CD4-positive, CD25-positive, alpha-beta regulatory T cell (primary cell): ENCODE data around the gene IMMP2L. TPM values are rescaled to one million over a fixed set of nuclear protein-coding genes. Genes with fewer than 3 reads are reported as not detected.
A peak's percentile ranks its signal among the peaks of the same experiment; 100 is the strongest.

Experiments
- ATAC-seq, 2 donors: fragments of 150-1000 bp; cut with Tn5 transposase; one replicate each; pipeline ENCODE4 v1.10.0; 2021; ENCODE audit warnings: low read depth in 2 of 2, moderate number of reproducible peaks in 2 of 2, moderate library complexity in 1 of 2
- DNase-seq, 3 donors: peaks; one replicate each; pipeline versions ENCODE4 v3.0.0 to v3.0.0-alpha.2; 2012 to 2022; ENCODE audit warnings: mixed read lengths in 1 of 3
- H3K27ac ChIP-seq: one replicate; pipeline ENCODE4 v1.7.0; 2013; ENCODE audit warnings: mild to moderate bottlenecking, low read length; ENCODE audit not compliant: insufficient read depth, poor library complexity, severe bottlenecking
- H3K27me3 ChIP-seq: one replicate; pipeline ENCODE4 v1.7.0; 2013; ENCODE audit warnings: low read length; ENCODE audit not compliant: control insufficient read depth, insufficient read depth
- H3K36me3 ChIP-seq: one replicate; pipeline ENCODE4 v1.7.0; 2013; ENCODE audit warnings: mild to moderate bottlenecking, low read length, moderate library complexity; ENCODE audit not compliant: control insufficient read depth, insufficient read depth
- H3K4me1 ChIP-seq: 2 replicates; pipeline ENCODE4 v1.7.0; 2013; ENCODE audit warnings: mild to moderate bottlenecking, low read length; ENCODE audit not compliant: insufficient read depth, control insufficient read depth, poor library complexity, severe bottlenecking
- H3K4me3 ChIP-seq: one replicate; pipeline ENCODE4 v1.7.0; 2013; ENCODE audit warnings: low read depth, mild to moderate bottlenecking, low read length, moderate library complexity
- H3K9me3 ChIP-seq, 2 experiments: 1 replicate in 1 of 2; 2 replicates in 1 of 2; pipeline ENCODE4 v1.7.0; 2013; ENCODE audit warnings: low read length in 2 of 2, mild to moderate bottlenecking in 1 of 2, moderate library complexity in 1 of 2; ENCODE audit not compliant: control insufficient read depth in 2 of 2
- H3K27ac Mint-ChIP-seq, 3 donors: one replicate each; pipeline ENCODE4 v1.8.0; 2020 to 2022; ENCODE audit warnings: mild to moderate bottlenecking in 3 of 3, mixed read lengths in 3 of 3, moderate library complexity in 2 of 3
- H3K27me3 Mint-ChIP-seq: one replicate; pipeline ENCODE4 v1.8.0; 2022; ENCODE audit warnings: mild to moderate bottlenecking, mixed read lengths
- H3K36me3 Mint-ChIP-seq: one replicate; pipeline ENCODE4 v1.8.0; 2020; ENCODE audit warnings: mixed read lengths
- H3K4me1 Mint-ChIP-seq, 4 donors: one replicate each; pipeline ENCODE4 v1.8.0; 2020 to 2022; ENCODE audit warnings: mixed read lengths in 4 of 4, mild to moderate bottlenecking in 1 of 4
- H3K4me3 Mint-ChIP-seq, 4 donors: one replicate each; pipeline ENCODE4 v1.8.0; 2020 to 2022; ENCODE audit warnings: mild to moderate bottlenecking in 4 of 4, mixed read lengths in 4 of 4, moderate library complexity in 3 of 4
- H3K9me3 Mint-ChIP-seq, 7 donors: one replicate each; pipeline ENCODE4 v1.8.0; 2020 to 2022; ENCODE audit warnings: mixed read lengths in 7 of 7, mild to moderate bottlenecking in 3 of 7, moderate library complexity in 2 of 7
- polyA plus RNA-seq, 4 donors: library from polyadenylated mRNA; unstranded; fragments of 300-500 nt; fragmentation: Illumina TruSeq; gene quantifications; one replicate each; pipeline ENCODE4 v1.2.3, GENCODE V29; 2021
- total RNA-seq: library from RNA; stranded (reverse); gene quantifications from one replicate; pipeline ENCODE4 v1.2.3, GENCODE V29; 2022

The IMMP2L gene
- total and polyA plus RNA-seq, 5 donors from 2014 or later: 8.9 to 23.8 (median 17.1) TPM

GRCh38 chr7:111571720-111572119, 9.4 kb upstream of the IMMP2L start:
- Mint-ChIP-seq H3K9me3 (peaks cover 0 to 21% (median 10%) of the 10 kb centered on the region in 7 donors), H3K4me3 (no peak overlapping the region), H3K27me3 (peaks cover 29% of the 10 kb centered on the region), H3K36me3 (no peaks in the 10 kb centered on the region), H3K4me1 (no peaks in the 10 kb centered on the region), H3K27ac (no peak overlapping the region)
- Histone ChIP-seq H3K4me1 (no peaks in the 10 kb centered on the region), H3K27ac (no peak overlapping the region), H3K4me3 (no peak overlapping the region), H3K27me3 (peaks cover 9% of the 10 kb centered on the region), H3K9me3 (peaks cover 6 to 10% of the 10 kb centered on the region in 2 experiments), H3K36me3 (no peaks in the 10 kb centered on the region)
- no peak for ATAC-seq
- DNase-seq: no peak

GRCh38 chr7:111568870-111569462, 6.7 kb upstream of the IMMP2L start:
- Histone ChIP-seq H3K27me3 (peaks cover 13% of the 10 kb centered on the region), H3K4me3 (no peak overlapping the region), H3K36me3 (no peaks in the 10 kb centered on the region), H3K4me1 (no peaks in the 10 kb centered on the region), H3K9me3 (peaks cover 6 to 10% of the 10 kb centered on the region in 2 experiments), H3K27ac (no peak overlapping the region)
- peaks cover 27% of the 10 kb centered on the region for H3K27me3 Mint-ChIP-seq
- DNase-seq (no peak), ATAC-seq (no peak)
- peaks cover 0 to 18% (median 7%) of the 10 kb centered on the region in 7 donors for H3K9me3 Mint-ChIP-seq
- no peak overlapping the region for H3K4me3 Mint-ChIP-seq
- H3K4me1 Mint-ChIP-seq: no peaks in the 10 kb centered on the region
- no peak overlapping the region for H3K27ac Mint-ChIP-seq
- H3K36me3 Mint-ChIP-seq: no peaks in the 10 kb centered on the region

DNA sequence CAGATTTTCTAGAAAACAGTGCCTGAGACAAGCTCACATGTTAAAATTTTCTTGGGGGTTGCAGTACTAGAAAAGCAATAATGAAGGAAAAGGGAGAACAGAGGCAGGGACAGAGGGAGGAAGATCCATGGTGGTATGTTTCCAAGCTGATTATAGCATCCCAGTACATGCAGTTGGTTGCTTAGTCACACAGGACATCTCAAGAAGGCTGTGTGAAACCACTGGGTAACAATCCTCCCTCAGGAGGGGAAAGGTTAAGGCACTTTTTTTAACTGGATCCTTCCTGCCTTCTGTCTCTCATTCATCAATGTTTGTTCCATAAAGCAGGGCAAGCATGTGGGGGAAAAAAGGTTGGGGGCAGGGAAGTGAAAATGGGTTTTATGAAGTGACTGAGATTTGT, 6.1 kb upstream of the IMMP2L start:
- Histone ChIP-seq H3K36me3 (no peaks in the 10 kb centered on the region), H3K4me3 (no peak overlapping the region), H3K4me1 (no peaks in the 10 kb centered on the region), H3K27ac (no peak overlapping the region), H3K27me3 (peaks cover 13% of the 10 kb centered on the region), H3K9me3 (peaks cover 6 to 10% of the 10 kb centered on the region in 2 experiments)
- H3K27ac Mint-ChIP-seq: no peak overlapping the region
- peaks cover 30% of the 10 kb centered on the region for H3K27me3 Mint-ChIP-seq
- H3K36me3 Mint-ChIP-seq: no peaks in the 10 kb centered on the region
- peaks cover 0 to 18% (median 7%) of the 10 kb centered on the region in 7 donors for H3K9me3 Mint-ChIP-seq
- ATAC-seq: no peak
- no peak for DNase-seq
- peaks cover 0 to 2% (median 0%) of the 10 kb centered on the region in 4 donors for H3K4me1 Mint-ChIP-seq
- no peak overlapping the region for H3K4me3 Mint-ChIP-seq

DNA sequence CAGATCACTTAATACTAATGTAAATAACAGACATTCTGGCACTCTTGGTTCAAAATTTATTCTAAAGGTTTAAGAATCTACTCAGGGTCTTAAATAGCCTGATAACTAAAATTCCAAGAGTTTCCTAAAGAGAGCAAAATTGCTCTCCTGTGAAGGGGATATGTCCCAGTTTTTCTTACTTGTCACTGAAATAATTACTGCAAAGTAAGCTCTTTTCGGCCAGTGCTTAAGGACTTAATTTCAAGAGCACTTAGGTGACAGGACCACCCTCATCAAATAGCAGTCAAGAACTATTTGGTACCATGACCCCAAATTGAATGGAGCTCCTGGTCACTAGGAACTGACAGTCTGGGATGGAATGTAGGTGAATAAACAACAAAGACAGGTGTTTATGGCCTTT, 1.8 kb upstream of the IMMP2L start:
- no peak overlapping the region for H3K4me3 ChIP-seq
- H3K27me3 ChIP-seq: peaks cover 13% of the 10 kb centered on the region
- peaks cover 19% of the 10 kb centered on the region for H3K4me1 ChIP-seq
- Mint-ChIP-seq H3K27me3 (peaks cover 15% of the 10 kb centered on the region), H3K4me1 (peaks cover 18 to 33% (median 24%) of the 10 kb centered on the region in 4 donors), H3K27ac (no peak overlapping the region), H3K4me3 (peak overlapping the region in 3 of 4 donors; percentile 86 to 93 (median 89)), H3K36me3 (no peaks in the 10 kb centered on the region), H3K9me3 (peaks cover 0 to 2% (median 0%) of the 10 kb centered on the region in 7 donors)
- H3K9me3 ChIP-seq: no peaks in the 10 kb centered on the region
- H3K36me3 ChIP-seq: no peaks in the 10 kb centered on the region
- H3K27ac ChIP-seq: no peak overlapping the region
- no peak for DNase-seq
- no peak for ATAC-seq

- H3K27me3 Mint-ChIP-seq: peaks cover 8% of the 10 kb centered on the region
- peaks cover 11% of the 10 kb centered on the region for H3K36me3 Mint-ChIP-seq
- Histone ChIP-seq H3K27me3 (peaks cover 4% of the 10 kb centered on the region), H3K36me3 (no peaks in the 10 kb centered on the region), H3K4me1 (peaks cover 19% of the 10 kb centered on the region), H3K27ac (peak overlapping the region; percentile 84), H3K4me3 (peak overlapping the region; percentile 80), H3K9me3 (no peaks in the 10 kb centered on the region)
- peaks cover 31 to 49% (median 33%) of the 10 kb centered on the region in 4 donors for H3K4me1 Mint-ChIP-seq
- no peak for ATAC-seq
- peak in 1 of 3 donors; percentile 4 for DNase-seq
- peak overlapping the region; percentile 88 to 93 (median 89) for H3K4me3 Mint-ChIP-seq
- H3K9me3 Mint-ChIP-seq: no peaks in the 10 kb centered on the region
- peak overlapping the region; percentile 90 to 94 (median 92) for H3K27ac Mint-ChIP-seq
Measured at GRCh38 chr7:111561654-111561903, 713 bp downstream of the IMMP2L start.

- Mint-ChIP-seq H3K27ac (peak overlapping the region; percentile 90 to 94 (median 92)), H3K9me3 (no peaks in the 10 kb centered on the region), H3K27me3 (peaks cover 8% of the 10 kb centered on the region), H3K4me1 (peaks cover 32 to 50% (median 35%) of the 10 kb centered on the region in 4 donors), H3K36me3 (peaks cover 16% of the 10 kb centered on the region), H3K4me3 (peak overlapping the region; percentile 88 to 93 (median 89))
- H3K27ac ChIP-seq: no peak overlapping the region
- no peaks in the 10 kb centered on the region for H3K36me3 ChIP-seq
- DNase-seq (peak in 1 of 3 donors; percentile 2), ATAC-seq (no peak)
- H3K27me3 ChIP-seq: peaks cover 4% of the 10 kb centered on the region
- peak overlapping the region; percentile 80 for H3K4me3 ChIP-seq
- peaks cover 19% of the 10 kb centered on the region for H3K4me1 ChIP-seq
- no peaks in the 10 kb centered on the region for H3K9me3 ChIP-seq
Measured at GRCh38 chr7:111560773-111561653, 1.3 kb downstream of the IMMP2L start.

DNA sequence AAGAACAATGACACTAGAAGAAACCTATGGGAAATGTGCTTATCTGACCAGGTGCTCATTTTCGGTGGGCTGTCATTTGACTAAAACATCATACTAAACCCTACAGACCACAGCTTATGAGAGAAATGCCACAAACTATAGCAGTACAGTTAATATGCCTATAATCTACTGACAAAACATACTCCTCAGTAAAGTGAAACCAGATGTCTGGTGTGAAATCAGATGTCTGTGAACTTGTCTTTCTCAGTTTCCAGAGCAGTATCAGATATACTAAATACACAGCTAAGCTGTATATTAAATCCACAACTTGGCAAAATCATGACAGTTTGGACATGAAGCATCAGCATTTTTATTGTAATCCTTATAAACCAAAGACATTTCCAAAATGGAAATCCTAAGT, 3.3 kb downstream of the IMMP2L start:
- H3K4me1 ChIP-seq: peaks cover 19% of the 10 kb centered on the region
- no peak overlapping the region for H3K27ac ChIP-seq
- Mint-ChIP-seq H3K9me3 (no peaks in the 10 kb centered on the region), H3K36me3 (peaks cover 33% of the 10 kb centered on the region), H3K27ac (peak overlapping the region in 1 of 3 donors; percentile 37), H3K4me1 (peaks cover 33 to 50% (median 39%) of the 10 kb centered on the region in 4 donors), H3K27me3 (peaks cover 4% of the 10 kb centered on the region), H3K4me3 (peak overlapping the region in 2 of 4 donors; percentile 17 to 93)
- H3K9me3 ChIP-seq: no peaks in the 10 kb centered on the region
- peak in 1 of 3 donors; percentile 19 for DNase-seq
- H3K27me3 ChIP-seq: no peaks in the 10 kb centered on the region
- peaks cover 2% of the 10 kb centered on the region for H3K36me3 ChIP-seq
- no peak for ATAC-seq
- H3K4me3 ChIP-seq: no peak overlapping the region
